Activated CD8-positive, alpha-beta memory T cell treated with anti-CD3 and anti-CD28 coated beads for 24 hours (primary cell): ENCODE measurements around the gene CLASRP.

Source experiments
- DNase-seq: peaks from one replicate; pipeline ENCODE4 v3.0.0-alpha.2; 2020

The CLASRP gene

GRCh38 chr19:45021971-45022370, 16.9 kb upstream of the CLASRP start:
- no peak for DNase-seq

GRCh38 chr19:45023048-45023447, 15.8 kb upstream of the CLASRP start:
- no peak for DNase-seq

DNA sequence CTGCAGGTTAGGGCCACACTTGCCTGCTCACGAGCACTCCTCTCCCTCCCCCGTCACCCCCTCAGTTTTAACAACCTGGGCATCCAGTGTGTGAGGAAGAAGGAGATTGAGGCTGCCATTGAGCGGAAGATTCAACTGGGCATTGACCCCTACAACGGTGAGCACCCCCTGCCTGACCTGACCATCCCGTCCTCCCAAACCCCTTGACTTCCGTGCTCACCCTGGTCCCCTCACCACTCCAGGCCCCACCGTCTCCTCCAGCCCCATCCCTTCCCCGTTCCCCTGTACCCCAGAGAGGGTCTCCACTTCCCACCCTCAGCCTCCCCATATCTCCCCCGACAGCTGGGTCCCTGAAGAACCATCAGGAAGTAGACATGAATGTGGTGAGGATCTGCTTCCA, 13.6 kb upstream of the CLASRP start:
- DNase-seq = no peak

- no peak for DNase-seq
These were observed 11.5 kb upstream of the CLASRP start for GRCh38 chr19:45027371-45027770.

- no peak for DNase-seq
These were observed 8.0 kb upstream of the CLASRP start for GRCh38 chr19:45030825-45031224.

GRCh38 chr19:45032421-45032820, 6.4 kb upstream of the CLASRP start:
- no peak for DNase-seq

DNA sequence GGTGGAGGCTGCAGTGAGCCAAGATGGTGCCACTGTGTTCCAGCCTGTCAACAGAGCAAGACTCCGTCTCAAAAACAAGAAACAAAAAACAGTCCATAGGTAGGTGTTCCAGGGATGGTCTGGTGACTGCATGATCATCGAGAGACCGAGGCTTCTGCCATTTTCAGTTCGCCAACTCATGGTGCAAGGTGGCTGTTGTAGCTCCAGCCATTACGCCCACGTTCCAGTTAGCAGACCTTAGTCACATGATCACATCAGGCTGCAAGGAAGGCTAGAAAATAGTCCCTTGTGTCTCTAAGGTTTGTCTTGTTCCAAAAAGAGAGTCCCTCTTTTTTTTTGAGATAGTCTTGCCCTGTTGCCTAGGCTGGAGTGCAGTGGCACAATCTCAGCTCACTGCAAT, 3.1 kb upstream of the CLASRP start:
- DNase-seq = no peak

DNA sequence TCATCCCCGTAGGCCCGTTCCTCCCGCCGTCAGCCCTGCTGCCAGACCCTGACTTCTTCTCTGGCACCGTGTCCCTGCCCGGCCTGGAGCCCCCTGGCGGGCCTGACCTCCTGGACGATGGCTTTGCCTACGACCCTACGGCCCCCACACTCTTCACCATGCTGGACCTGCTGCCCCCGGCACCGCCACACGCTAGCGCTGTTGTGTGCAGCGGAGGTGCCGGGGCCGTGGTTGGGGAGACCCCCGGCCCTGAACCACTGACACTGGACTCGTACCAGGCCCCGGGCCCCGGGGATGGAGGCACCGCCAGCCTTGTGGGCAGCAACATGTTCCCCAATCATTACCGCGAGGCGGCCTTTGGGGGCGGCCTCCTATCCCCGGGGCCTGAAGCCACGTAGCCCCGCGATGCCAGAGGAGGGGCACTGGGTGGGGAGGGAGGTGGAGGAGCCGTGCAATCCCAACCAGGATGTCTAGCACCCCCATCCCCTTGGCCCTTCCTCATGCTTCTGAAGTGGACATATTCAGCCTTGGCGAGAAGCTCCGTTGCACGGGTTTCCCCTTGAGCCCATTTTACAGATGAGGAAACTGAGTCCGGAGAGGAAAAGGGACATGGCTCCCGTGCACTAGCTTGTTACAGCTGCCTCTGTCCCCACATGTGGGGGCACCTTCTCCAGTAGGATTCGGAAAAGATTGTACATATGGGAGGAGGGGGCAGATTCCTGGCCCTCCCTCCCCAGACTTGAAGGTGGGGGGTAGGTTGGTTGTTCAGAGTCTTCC, 1.3 kb upstream of the CLASRP start:
- no peak for DNase-seq

GRCh38 chr19:45040059-45040771, 1.4 kb downstream of the CLASRP start:
- DNase-seq = no peak

DNA sequence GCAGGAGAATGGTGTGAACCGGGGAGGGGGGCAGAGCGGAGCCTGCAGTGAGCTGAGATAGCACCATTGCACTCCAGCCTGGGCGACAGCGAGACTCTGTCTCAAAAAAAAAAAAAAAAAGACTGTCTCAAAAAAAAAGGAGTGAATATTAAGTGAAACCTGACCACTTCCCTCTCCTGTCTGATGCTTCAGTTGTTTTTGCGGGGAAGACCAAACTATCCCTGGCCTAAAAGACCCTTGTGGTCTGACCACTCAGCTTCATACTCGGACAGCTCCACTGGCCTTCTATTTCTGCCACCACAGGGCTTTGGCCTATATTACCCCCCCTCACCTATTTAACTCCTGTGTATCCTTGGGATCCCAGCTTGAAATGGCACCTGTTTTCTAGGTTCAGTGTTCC, 2.3 kb downstream of the CLASRP start:
- no peak for DNase-seq

DNA sequence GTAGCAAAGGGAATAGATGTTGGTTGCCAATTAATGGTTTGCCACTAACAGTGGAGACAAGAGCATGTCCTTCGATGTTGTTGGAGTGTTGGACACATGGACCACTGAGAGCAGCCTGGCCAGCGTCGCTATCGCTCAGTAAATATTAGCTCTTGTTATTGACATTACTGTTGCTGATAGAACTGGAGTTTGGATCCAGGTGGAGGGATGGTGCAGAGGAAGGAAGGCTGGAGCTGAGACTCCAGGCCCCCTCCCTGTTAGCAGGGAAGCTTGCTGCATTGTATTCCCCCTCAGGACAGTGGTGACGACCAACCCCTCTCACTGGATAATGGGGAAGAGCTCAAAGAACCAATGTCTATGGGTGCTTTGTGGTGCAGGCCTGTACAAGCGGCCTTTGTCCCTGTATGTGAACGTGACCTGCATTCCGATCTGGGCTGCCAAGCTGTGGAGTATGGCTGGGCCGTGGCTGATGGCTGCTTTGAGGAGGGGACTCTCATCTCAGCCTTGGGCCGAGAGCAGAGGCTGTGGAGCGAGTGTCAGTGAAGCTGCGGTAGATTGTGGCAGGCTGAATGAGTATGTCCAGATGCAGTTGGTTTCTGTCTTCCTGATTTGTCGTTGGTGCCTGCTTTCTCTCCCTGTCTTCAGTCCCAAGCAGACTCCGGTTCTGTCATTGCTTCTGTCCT, 7.0 kb downstream of the CLASRP start:
- DNase-seq = no peak

GRCh38 chr19:45046355-45046754, 7.5 kb downstream of the CLASRP start:
- no peak for DNase-seq

DNA sequence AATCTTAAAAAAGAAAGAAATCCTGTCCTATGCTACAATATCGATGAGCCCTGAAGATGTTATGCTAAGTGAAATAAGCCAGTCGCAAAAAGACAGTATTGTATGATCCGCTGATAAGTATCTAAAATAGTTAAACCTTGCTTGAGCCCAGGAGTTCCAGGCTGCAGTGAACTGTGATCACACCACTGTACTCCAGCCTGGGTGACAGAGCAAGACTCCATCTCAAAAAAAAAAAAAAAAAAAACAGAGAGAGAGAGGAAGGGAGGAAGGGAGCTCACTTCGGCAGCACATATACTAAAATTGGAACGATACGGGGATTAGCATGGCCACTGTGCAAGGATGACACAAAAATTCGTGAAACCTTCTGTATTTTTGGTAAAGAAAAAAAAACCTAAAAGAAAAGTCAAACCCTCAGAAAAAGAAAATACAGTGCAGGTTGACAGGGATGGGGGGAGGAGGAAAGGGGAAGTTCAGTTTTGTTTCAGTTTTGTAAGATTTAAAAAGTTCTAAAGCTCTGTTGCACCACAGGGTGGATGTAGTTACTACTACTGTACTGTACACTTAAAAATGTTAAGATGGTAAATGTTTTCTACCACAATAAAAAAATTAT, 8.4 kb downstream of the CLASRP start:
- DNase-seq = no peak

- no peak for DNase-seq
These were observed 10.4 kb downstream of the CLASRP start for GRCh38 chr19:45049073-45049736.

- DNase-seq = no peak
These were observed 11.2 kb downstream of the CLASRP start for GRCh38 chr19:45050036-45050435.

GRCh38 chr19:45051929-45052579, 13.2 kb downstream of the CLASRP start:
- no peak for DNase-seq

GRCh38 chr19:45056831-45057230, 18.0 kb downstream of the CLASRP start:
- DNase-seq = no peak

DNA sequence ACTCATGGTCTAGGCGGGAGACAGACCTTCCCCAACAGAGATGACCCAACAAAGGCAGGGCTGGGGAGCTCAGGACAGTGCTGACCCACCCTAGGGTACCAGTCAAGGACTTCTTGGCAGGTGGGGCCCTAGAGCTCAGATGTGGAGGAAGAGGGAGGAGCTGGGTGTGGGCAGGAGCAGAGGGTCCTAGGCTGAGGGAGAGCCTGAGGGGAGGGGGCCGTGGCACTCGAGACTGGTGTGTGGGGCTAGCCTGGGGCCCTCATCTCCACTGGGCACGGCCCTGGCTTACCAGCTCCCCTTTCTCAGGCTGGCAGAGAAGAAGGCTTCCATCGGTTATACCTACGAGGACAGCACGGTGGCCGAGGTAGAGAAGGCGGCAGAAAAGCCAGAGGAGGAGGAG, 18.6 kb downstream of the CLASRP start:
- DNase-seq = no peak

- no peak for DNase-seq
These were observed 19.8 kb downstream of the CLASRP start for GRCh38 chr19:45058622-45059159.

DNA sequence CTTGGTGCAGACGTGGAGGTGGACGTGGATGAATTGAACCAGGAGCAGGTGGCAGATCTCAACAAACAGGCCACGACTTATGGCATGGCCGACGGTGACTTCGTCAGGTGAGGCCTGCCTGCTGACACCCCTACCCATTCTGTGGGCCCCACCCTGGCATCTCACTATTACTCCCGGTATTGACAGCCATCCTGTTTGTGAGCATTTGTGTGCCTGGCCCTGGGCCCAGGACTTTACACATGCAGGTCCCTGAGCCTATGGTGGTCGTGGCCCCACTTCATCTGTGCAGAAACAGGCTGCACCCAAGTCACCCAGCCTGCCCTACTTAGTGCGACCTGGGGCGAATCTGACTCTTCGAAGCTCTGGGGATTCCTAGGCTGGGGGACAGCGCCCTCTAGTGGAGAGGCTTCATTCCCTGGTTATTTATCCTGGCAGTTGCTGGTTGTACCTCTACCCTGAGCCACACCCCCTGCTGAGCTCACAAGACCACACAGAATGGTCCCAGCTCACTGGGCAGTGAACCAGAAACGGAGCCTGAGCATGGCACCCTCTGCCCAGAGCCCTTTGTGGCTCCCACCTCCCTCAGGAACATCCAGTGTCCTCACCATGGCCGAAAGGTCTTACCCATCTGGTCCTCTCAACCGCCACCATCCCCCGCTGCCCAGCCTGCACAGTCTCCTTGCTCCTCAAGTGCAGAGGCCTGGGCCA, 20.6 kb downstream of the CLASRP start:
- peak; percentile 93 for DNase-seq

GRCh38 chr19:45061965-45062364, 23.1 kb downstream of the CLASRP start:
- no peak for DNase-seq
